ENCODE data around the gene SIGLEC1.
A peak's percentile ranks its signal among the peaks of the same experiment; 100 is the strongest.

SIGLEC1 gene

GRCh38 chr20:3712279-3712873, at the start of gene SIGLEC1:
TSS of gene SIGLEC1 (minus strand) at chr20:3712600. CDS start at chr20:3707128, 5,472 bp downstream.
- DNase-seq (ENCODE audit: low read depth in 2 of 2), result no peak

- no peak for DNase-seq (ENCODE audit: low read depth in 2 of 2)
Measured at GRCh38 chr20:3760655-3761348, 48.4 kb upstream of the SIGLEC1 start.

- no peak for DNase-seq (ENCODE audit: low read depth in 2 of 2)
Measured at GRCh38 chr20:3759884-3760283, 47.5 kb upstream of the SIGLEC1 start.

GRCh38 chr20:3759316-3759823, 47.0 kb upstream of the SIGLEC1 start:
- DNase-seq (ENCODE audit: low read depth in 2 of 2), result no peak

GRCh38 chr20:3758566-3758965, 46.2 kb upstream of the SIGLEC1 start:
- no peak for DNase-seq (ENCODE audit: low read depth in 2 of 2)

GRCh38 chr20:3757268-3757667, 44.9 kb upstream of the SIGLEC1 start:
- no peak for DNase-seq (ENCODE audit: low read depth in 2 of 2)

GRCh38 chr20:3755814-3756480, 43.5 kb upstream of the SIGLEC1 start:
- no peak for DNase-seq (ENCODE audit: low read depth in 2 of 2)

GRCh38 chr20:3755269-3755668, 42.9 kb upstream of the SIGLEC1 start:
- DNase-seq (ENCODE audit: low read depth in 2 of 2), result no peak

GRCh38 chr20:3754276-3754630, 41.9 kb upstream of the SIGLEC1 start:
- DNase-seq (ENCODE audit: low read depth in 2 of 2), result no peak

GRCh38 chr20:3753501-3754275, 41.3 kb upstream of the SIGLEC1 start:
- DNase-seq (ENCODE audit: low read depth in 2 of 2), result no peak

GRCh38 chr20:3753098-3753497, 40.7 kb upstream of the SIGLEC1 start:
- peak; percentile 40 to 50 for DNase-seq (ENCODE audit: low read depth in 2 of 2)

- no peak for DNase-seq (ENCODE audit: low read depth in 2 of 2)
Measured at GRCh38 chr20:3752386-3752759, 40.0 kb upstream of the SIGLEC1 start.

- peak; percentile 40 to 59 for DNase-seq (ENCODE audit: low read depth in 2 of 2)
Measured at GRCh38 chr20:3751675-3752385, 39.4 kb upstream of the SIGLEC1 start.

GRCh38 chr20:3751305-3751674, 38.9 kb upstream of the SIGLEC1 start:
- DNase-seq (ENCODE audit: low read depth in 2 of 2), result no peak

GRCh38 chr20:3749689-3750531, 37.5 kb upstream of the SIGLEC1 start:
- DNase-seq (ENCODE audit: low read depth in 2 of 2), result peak; percentile 19 to 46

- DNase-seq (ENCODE audit: low read depth in 2 of 2), result no peak
Measured at GRCh38 chr20:3749087-3749688, 36.8 kb upstream of the SIGLEC1 start.

- no peak for DNase-seq (ENCODE audit: low read depth in 2 of 2)
Measured at GRCh38 chr20:3748073-3748472, 35.7 kb upstream of the SIGLEC1 start.

GRCh38 chr20:3747471-3747870, 35.1 kb upstream of the SIGLEC1 start:
- DNase-seq (ENCODE audit: low read depth in 2 of 2), result no peak

GRCh38 chr20:3745686-3746173, 33.3 kb upstream of the SIGLEC1 start:
- DNase-seq (ENCODE audit: low read depth in 2 of 2), result no peak
